Natural killer cell treated with Interleukin-12 subunit alpha and Interleukin-12 subunit beta and Interleukin-15 and Interleukin-18, amount 100 ng/mL, for 72 hours (primary cell): ENCODE results near the gene TIMM17A. TPM values are rescaled to one million over a fixed set of nuclear protein-coding genes. Genes with fewer than 3 reads are reported as not detected.
"Not testable (repeated sequence)": the region's sequence is repeated elsewhere in the genome, so short reads cannot be mapped to it uniquely, and the experiment has no call there.

Experiments used
- ATAC-seq, 2 donors: fragments of 150-1000 bp; cut with Tn5 transposase in 1 of 2; sonication (Bioruptor Pico), chemical (Tn5 transposase) in 1 of 2; 2 replicates each; pipeline ENCODE4 v1.10.0; 2021
- DNase-seq: peaks from one replicate; pipeline ENCODE4 v3.0.0; 2022; ENCODE audit warnings: low spot score
- H3K27ac Mint-ChIP-seq, 2 donors: 1 replicate in 1 of 2; 2 replicates in 1 of 2; pipeline ENCODE4 v1.8.0; 2022; ENCODE audit warnings: mixed read lengths in 2 of 2, mild to moderate bottlenecking in 1 of 2, moderate library complexity in 1 of 2
- H3K27me3 Mint-ChIP-seq, 2 donors: 1 replicate in 1 of 2; 2 replicates in 1 of 2; pipeline ENCODE4 v1.8.0; 2022; ENCODE audit warnings: mixed read lengths in 2 of 2
- H3K36me3 Mint-ChIP-seq: one replicate; pipeline ENCODE4 v1.8.0; 2022; ENCODE audit warnings: mixed read lengths
- H3K4me1 Mint-ChIP-seq, 2 donors: 1 replicate in 1 of 2; 2 replicates in 1 of 2; pipeline ENCODE4 v1.8.0; 2022; ENCODE audit warnings: low read depth in 2 of 2, mixed read lengths in 2 of 2, mild to moderate bottlenecking in 1 of 2
- H3K4me3 Mint-ChIP-seq: one replicate; pipeline ENCODE4 v1.8.0; 2022; ENCODE audit warnings: mixed read lengths
- H3K9me3 Mint-ChIP-seq: 2 replicates; pipeline ENCODE4 v1.8.0; 2022; ENCODE audit warnings: mixed read lengths
- total RNA-seq, 2 donors: library from RNA; stranded (reverse); gene quantifications; one replicate each; pipeline ENCODE4 v1.2.3, GENCODE V29; 2022

Gene TIMM17A
- total RNA-seq, 2 donors from 2014 or later, result 81.5 to 89.5 TPM

DNA sequence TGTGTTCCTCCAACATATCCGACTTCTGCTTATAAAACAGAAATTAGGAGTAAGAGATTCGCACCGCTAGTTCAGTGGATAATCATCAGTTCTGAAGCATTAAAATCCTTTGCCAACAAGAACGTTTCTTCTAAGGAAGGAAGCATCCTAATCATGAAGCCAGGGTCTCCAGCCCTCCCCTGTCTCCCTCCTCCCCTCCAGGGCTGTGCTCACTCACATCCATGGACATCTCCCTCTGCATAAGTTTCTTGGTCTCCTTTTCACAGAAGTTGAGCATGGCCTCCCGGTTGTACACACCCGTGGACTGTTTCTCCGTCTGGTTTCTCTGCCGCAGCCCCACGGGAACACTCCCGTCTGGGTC lies 9.5 kb upstream of the TIMM17A start:
- Mint-ChIP-seq H3K9me3 (no peaks in the 10 kb centered on the region), H3K4me3 (no peak overlapping the region)

DNA sequence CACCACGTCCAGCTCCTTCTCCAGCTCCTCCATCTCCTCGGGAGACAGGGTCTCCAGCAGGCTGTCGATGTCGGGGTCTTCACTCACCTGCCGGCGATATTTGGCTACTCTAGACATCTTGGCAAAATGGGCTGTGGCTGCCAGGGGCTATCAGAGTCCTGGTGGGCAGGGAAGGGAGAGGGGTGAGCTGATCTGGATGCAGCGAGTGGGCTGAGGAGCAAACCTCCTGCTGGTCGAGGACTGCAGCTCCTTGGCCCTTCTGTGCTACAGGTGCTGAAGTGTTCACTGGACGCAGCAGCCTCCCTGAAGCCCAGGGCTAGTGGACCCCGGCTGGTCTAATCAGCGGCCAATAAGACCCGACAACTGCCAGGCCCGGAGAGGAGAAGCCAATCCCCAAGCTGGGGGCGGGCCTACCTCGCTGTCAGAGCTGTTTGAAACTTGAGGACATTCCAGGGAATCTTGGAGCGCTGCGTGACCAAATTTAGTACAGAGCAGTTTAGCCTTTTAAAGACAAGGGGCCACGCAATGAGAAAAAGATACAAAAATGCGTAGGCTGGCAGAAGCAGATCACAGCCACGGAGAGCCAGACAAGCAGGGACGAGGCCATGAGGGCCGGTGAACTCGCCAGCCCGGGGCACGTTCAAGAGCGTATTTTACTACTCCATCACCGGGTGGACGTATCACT lies 8.9 kb upstream of the TIMM17A start, which contains the start of gene LMOD1:
Gene LMOD1, minus strand, starts transcription at position 325 of the 685 bp plus-strand sequence. Its CDS starts 208 bp downstream, at position 117.
- DNase-seq (no peak), ATAC-seq (peak; percentile 34 to 58)
- no peak within 1 kb of the TSS for H3K27ac Mint-ChIP-seq
- no peaks in the 10 kb centered on the region for H3K36me3 Mint-ChIP-seq
- H3K27me3 Mint-ChIP-seq, result peaks cover 44% of the 10 kb centered on the region in 2 donors
- H3K4me3 Mint-ChIP-seq, result no peak within 1 kb of the TSS
- no peaks in the 10 kb centered on the region for H3K9me3 Mint-ChIP-seq
- H3K4me1 Mint-ChIP-seq, result peaks cover 0 to 11% of the 10 kb centered on the region in 2 donors

More for the DNA sequence above, 9.5 kb upstream of the TIMM17A start:
- Mint-ChIP-seq H3K27me3 (peaks cover 44% of the 10 kb centered on the region in 2 donors), H3K27ac (no peak overlapping the region), H3K36me3 (no peaks in the 10 kb centered on the region), H3K4me1 (peaks cover 0 to 11% of the 10 kb centered on the region in 2 donors)
- DNase-seq (no peak), ATAC-seq (peak in 1 of 2 donors; percentile 10)

DNA sequence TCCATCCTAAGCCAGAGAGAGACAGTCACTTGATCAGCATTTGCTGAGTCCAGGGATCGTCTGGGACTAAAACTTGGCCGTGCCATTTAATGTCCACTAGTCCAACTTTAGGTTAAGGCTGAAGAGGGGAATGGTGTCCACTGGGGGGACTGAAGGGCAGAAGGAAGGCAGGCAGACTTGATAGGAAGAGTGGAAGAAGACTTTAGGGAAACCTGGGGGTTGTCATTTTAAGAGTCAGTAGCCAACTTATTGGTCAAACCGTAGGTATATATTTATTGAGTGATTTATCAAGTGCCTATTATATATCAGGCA lies 7.7 kb upstream of the TIMM17A start:
- peaks cover 0 to 11% of the 10 kb centered on the region in 2 donors for H3K4me1 Mint-ChIP-seq
- no peaks in the 10 kb centered on the region for H3K36me3 Mint-ChIP-seq
- H3K4me3 Mint-ChIP-seq, result no peak overlapping the region
- no peaks in the 10 kb centered on the region for H3K9me3 Mint-ChIP-seq
- peaks cover 44% of the 10 kb centered on the region in 2 donors for H3K27me3 Mint-ChIP-seq
- ATAC-seq, result no peak
- H3K27ac Mint-ChIP-seq, result no peak overlapping the region
- no peak for DNase-seq

DNA sequence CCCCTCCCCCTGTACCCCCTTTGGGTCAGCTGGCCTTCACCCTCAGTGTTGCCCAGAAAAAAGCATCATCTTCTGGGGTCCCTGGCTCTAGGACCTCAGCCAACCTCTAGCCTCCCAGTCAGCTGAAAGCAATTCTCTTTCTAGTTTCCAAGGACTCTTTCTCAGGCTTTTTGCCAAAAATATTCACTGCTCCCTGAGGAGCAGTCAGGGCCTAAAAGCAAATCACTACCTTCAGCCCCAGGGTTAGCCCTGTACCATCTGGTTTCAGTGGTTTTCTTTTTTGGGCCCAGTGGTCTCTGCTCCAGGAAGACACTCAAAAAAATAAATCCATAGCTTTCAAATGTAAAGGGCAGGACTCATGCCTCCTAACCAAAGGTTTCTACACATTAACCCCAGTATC lies 5.8 kb upstream of the TIMM17A start:
- H3K27me3 Mint-ChIP-seq, result peaks cover 33 to 44% of the 10 kb centered on the region in 2 donors
- peaks cover 3% of the 10 kb centered on the region for H3K36me3 Mint-ChIP-seq
- H3K4me1 Mint-ChIP-seq, result peaks cover 3 to 13% of the 10 kb centered on the region in 2 donors
- no peak for ATAC-seq
- H3K27ac Mint-ChIP-seq, result no peak overlapping the region
- H3K4me3 Mint-ChIP-seq, result no peak overlapping the region
- no peak for DNase-seq
- no peaks in the 10 kb centered on the region for H3K9me3 Mint-ChIP-seq

DNA sequence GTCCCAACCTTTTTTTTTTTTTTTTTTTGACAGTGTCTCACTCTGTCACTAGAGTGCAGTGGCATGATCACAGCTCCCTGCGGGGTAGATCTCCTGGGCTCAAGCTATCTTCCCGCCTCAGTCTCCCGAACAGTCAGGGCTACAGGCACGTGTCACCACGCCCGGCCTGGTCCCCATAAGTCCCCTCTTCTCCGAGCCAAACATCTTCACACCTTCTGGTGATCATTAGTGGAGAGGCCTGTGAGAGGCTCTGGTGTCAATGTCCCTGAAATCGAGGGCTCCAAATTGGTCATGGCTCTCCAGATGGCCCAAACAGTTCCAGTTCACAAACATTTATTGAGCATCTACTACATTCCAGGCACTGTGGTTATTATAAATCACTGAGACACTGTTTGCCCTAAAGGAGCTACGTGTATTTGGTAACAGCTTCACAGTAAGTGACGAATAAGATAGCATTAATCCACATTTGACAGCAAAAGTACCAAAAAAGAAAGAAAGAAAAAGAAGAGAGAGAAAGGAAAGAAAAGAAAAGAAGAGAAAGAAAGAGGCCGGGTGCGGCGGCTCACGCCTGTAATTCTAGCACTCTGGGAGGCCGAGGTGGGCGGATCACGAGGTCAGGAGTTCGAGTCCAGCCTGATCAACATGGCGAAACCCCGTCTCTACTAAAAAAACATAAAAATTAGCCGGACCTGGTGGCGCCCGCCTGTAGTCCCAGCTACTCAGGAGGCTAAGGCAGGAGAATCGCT lies 867 bp upstream of the TIMM17A start:
- Mint-ChIP-seq H3K4me1 (peaks cover 11 to 14% of the 10 kb centered on the region in 2 donors), H3K27ac (peak overlapping the region; percentile 87 to 98), H3K27me3 (no peaks in the 10 kb centered on the region), H3K36me3 (peaks cover 4% of the 10 kb centered on the region), H3K4me3 (peak overlapping the region; percentile 89), H3K9me3 (no peaks in the 10 kb centered on the region)
- no peak for ATAC-seq
- DNase-seq, result no peak

DNA sequence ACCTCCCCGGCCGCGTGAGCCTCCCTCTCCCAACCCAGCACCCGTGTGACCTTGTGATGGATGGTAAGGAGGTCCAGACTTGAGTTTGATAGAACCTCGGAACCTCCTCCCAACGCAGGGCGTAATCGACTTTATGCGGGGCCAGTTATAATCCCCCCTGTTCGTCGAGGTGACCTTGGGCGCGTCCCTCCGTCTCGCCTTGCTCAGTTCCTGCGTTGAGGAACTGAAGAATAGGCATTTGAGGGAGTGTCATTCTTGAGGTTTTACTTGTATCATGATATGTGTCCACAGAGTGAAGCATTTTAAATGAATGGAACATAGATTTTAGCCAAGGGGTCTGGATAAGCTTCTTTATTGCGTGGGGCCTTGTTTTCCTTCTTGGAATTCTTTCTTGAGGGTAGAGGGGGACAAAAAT lies 433 bp downstream of the TIMM17A start:
- peaks cover 4% of the 10 kb centered on the region for H3K36me3 Mint-ChIP-seq

DNA sequence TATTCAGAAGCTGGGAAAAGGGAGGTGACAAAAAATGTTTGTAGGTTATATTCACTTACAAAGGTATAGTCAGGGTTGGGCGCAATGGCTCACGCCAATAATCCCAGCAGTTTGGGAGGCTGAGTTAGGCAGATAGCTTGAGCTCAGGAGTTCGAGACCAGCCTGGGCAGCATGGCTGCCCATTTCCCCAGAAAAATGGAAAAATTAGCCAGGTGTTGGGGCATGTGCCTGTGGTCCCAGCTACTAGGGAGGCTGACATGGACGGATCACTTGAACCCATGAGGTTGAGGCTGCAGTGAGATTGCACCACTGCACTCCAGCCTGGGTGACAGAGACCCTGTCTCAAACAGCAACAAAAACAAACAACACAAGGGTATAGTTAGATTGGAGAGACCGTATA lies 3.0 kb downstream of the TIMM17A start:
- H3K4me3 Mint-ChIP-seq, result no peak overlapping the region
- no peak overlapping the region for H3K27ac Mint-ChIP-seq
- peaks cover 14 to 15% of the 10 kb centered on the region in 2 donors for H3K4me1 Mint-ChIP-seq
- H3K27me3 Mint-ChIP-seq, result no peaks in the 10 kb centered on the region
- H3K36me3 Mint-ChIP-seq, result peaks cover 15% of the 10 kb centered on the region
- no peaks in the 10 kb centered on the region for H3K9me3 Mint-ChIP-seq
- ATAC-seq (no peak), DNase-seq (no peak)

More for the DNA sequence above, 433 bp downstream of the TIMM17A start:
- Mint-ChIP-seq H3K27ac (peak overlapping the region; percentile 87 to 98), H3K9me3 (no peaks in the 10 kb centered on the region), H3K4me1 (peaks cover 11 to 14% of the 10 kb centered on the region in 2 donors), H3K27me3 (no peaks in the 10 kb centered on the region), H3K4me3 (peak overlapping the region; percentile 89)
- DNase-seq (no peak), ATAC-seq (peak in 1 of 2 donors; percentile 59)

DNA sequence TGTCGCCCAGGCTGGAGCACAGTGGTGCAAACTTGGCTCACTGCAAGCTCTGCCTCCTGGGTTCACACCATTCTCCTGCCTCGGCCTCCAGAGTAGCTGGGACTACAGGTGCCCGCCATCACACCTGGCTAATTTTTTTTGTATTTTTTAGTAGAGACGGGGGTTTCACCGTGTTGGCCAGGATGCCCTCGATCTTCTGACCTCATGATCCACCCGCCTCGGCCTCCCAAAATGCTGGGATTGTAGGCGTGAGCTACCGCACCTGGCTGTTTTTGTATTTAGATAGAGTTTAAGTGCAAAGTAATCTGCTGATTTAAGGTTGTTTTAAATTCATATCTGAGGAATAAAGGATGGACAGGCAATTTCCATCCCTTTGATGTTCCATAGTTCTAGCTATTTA lies 7.1 kb downstream of the TIMM17A start:
- not testable (repeated sequence) for H3K4me1 Mint-ChIP-seq, ATAC-seq, H3K27me3 Mint-ChIP-seq, DNase-seq, H3K4me3 Mint-ChIP-seq, H3K27ac Mint-ChIP-seq, H3K9me3 Mint-ChIP-seq
- peaks cover 20% of the 10 kb centered on the region for H3K36me3 Mint-ChIP-seq

DNA sequence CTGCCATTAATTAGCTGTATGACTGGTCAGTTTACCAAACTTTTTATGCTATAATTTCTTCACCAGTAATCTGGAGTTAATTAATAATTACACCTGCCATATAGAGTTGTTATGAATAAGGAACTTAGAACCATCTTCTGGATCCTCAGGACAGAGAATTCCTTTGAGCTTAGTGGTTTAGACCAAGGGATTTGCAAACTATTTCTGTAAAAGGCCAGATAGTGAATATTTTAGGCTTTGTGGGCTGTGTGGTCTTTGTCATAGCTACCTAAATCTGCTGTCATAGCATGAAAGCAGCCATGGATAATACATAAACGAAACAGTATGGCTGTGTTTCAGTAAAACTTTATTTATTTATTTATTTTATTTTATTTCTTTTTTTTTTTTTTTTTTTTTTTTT lies 9.0 kb downstream of the TIMM17A start:
- Mint-ChIP-seq H3K27ac (no peak overlapping the region), H3K36me3 (peaks cover 26% of the 10 kb centered on the region), H3K9me3 (no peaks in the 10 kb centered on the region), H3K4me1 (peaks cover 0 to 4% of the 10 kb centered on the region in 2 donors), H3K4me3 (no peak overlapping the region), H3K27me3 (no peaks in the 10 kb centered on the region)
- DNase-seq (no peak), ATAC-seq (no peak)

DNA sequence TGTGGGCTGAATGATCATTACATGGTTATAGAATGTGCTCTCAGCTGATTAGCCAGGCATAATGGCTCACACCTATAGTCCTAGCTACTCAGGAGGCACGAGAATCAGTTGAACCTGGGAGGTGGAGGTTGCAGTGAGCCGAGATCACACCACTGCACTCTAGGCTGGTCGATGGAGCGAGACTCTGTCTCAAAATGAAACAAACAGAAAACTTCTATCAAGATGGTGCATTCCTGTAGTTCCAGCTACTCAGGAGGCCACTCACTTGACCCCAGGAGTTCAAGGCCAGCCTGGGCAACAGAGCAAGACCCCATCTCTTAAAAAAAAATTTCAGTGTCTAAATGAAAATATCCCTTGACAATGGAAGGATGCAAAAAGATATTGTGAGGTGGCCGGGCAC lies 10.9 kb downstream of the TIMM17A start:
- DNase-seq (no peak), ATAC-seq (no peak)
- Mint-ChIP-seq H3K27me3 (no peaks in the 10 kb centered on the region), H3K4me1 (peaks cover 0 to 4% of the 10 kb centered on the region in 2 donors), H3K9me3 (no peaks in the 10 kb centered on the region), H3K27ac (no peak overlapping the region), H3K36me3 (peaks cover 26% of the 10 kb centered on the region), H3K4me3 (no peak overlapping the region)

DNA sequence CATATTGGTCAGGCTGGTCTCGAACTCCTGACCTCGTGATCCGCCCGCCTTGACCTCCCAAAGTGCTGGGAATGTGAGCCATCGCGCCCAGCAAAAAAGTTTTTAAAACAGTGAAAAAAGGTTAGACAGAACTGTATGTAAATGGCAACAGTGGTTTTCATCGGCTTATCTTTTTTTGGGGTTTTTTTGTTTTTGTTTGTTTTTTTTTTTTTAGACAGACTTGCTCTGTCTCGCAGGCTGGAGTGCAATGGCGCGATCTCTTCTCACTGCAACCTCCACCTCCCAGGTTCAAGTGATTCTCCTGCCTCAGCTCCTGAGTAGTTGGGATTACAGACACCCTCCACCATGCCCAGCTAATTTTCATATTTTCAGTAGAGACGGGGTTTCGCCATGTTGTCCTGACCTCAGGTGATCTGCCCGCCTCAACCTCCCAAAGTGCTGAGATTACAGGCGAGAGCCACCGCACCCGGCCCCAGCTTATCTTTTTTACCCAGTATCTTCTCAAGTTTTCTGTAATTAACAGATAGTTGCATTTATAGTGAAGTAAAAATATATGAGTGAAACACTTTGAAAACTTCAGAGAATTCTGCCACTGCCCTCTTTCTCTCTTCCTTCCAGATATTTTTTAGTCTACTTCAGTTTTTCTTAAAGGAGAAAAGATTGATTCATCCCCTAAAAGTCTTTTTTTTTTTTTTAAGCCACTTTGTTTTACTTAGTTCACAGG lies 13.1 kb downstream of the TIMM17A start:
- no peaks in the 10 kb centered on the region for H3K9me3 Mint-ChIP-seq
- no peak overlapping the region for H3K27ac Mint-ChIP-seq
- H3K27me3 Mint-ChIP-seq, result no peaks in the 10 kb centered on the region
- DNase-seq (no peak), ATAC-seq (no peak)
- H3K36me3 Mint-ChIP-seq, result peaks cover 15% of the 10 kb centered on the region
- H3K4me3 Mint-ChIP-seq, result no peak overlapping the region
- H3K4me1 Mint-ChIP-seq, result no peaks in the 10 kb centered on the region

DNA sequence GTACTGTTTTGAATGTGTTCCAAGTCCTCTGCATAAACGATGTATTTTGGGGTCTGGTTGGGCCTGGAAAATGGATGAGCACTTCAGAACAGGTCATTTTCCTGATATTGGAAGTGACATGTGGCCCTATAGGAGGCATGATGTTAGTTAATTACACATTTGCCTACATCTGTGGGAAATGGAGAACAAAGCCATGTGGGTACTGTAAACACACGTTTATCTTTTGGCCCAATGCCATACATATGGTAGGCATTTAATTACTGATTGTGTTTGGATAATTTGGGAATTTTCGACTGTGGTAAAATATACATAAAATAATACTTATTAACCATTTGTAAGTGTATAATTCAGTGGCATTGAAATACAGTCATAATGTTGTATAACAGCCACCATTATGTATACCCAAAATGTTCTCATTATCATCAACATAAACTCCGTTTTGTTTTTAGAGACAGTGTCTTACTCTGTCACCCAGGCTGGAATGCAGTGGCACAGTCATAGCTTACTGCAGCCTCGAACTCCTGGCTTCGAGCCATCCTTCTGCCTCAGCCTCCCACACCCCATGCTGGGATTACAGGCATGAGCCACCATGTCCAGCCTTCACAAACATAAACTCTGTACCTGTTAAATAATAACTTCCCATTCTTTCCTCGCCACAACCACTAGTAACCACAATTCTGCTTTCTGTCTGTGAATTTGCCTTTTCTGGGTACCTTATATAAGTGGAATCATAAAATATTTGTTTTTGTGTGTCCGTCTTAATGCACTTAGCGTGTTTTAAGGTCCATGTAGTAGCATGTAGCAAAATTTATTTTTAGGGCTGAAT lies 15.2 kb downstream of the TIMM17A start:
- no peak for ATAC-seq
- Mint-ChIP-seq H3K4me3 (no peak overlapping the region), H3K4me1 (no peaks in the 10 kb centered on the region), H3K27me3 (peaks cover 0 to 9% of the 10 kb centered on the region in 2 donors), H3K27ac (no peak overlapping the region), H3K36me3 (peaks cover 12% of the 10 kb centered on the region), H3K9me3 (no peaks in the 10 kb centered on the region)
- no peak for DNase-seq

DNA sequence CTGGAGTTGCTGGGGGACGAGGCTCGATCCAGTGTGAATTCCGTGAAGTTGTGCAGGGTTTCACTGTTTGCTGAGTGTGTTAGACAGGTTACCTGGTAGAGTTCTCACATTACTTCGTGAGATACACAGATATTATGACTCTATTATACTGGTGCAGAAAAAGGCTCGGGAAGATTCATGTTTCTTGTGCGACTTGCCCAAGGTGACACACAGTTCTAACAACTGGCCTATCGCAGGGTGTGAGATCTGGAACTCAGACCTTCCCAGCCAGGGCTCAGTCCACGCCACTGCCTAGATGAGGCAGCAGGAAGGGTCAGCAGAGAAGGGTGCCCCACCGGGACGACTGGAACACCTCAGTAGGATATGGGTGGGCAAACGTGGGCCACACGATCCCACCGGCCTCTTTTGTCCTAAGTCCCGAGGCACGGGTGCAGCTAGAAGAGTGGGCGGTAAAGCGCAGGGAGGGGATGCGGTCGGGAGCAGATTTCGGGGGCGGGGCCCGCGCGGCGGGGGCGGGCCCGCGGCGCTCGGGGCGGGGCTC lies 26.8 kb downstream of the TIMM17A start:
- Mint-ChIP-seq H3K4me1 (peaks cover 22 to 29% of the 10 kb centered on the region in 2 donors), H3K4me3 (peak overlapping the region; percentile 98), H3K27me3 (no peaks in the 10 kb centered on the region), H3K9me3 (no peaks in the 10 kb centered on the region), H3K36me3 (no peaks in the 10 kb centered on the region), H3K27ac (peak overlapping the region; percentile 78)
- DNase-seq (no peak), ATAC-seq (peak in 1 of 2 donors; percentile 92)
